CD4-positive, alpha-beta T cell treated with Interleukin-21 for 1 hour (primary cell): Measurements from ENCODE around the gene SRL.
A peak's percentile ranks its signal among the peaks of the same experiment; 100 is the strongest.
"Not testable (repeated sequence)": the region's sequence is repeated elsewhere in the genome, so short reads cannot be mapped to it uniquely, and the experiment has no call there.

ENCODE experiments used
- DNase-seq: peaks from one replicate; pipeline ENCODE4 v3.0.0-alpha.2; 2020

The SRL gene

GRCh38 chr16:4260360-4260759 lies 18.5 kb upstream of the SRL start:
- no peak for DNase-seq

- no peak for DNase-seq
Observed at GRCh38 chr16:4257646-4258556, 16.0 kb upstream of the SRL start.

- peak; percentile 100 for DNase-seq
Observed at GRCh38 chr16:4253394-4254150, 11.7 kb upstream of the SRL start.

- not testable (repeated sequence) for DNase-seq
Observed at GRCh38 chr16:4253012-4253393, 11.1 kb upstream of the SRL start.

GRCh38 chr16:4249530-4250308 lies 7.8 kb upstream of the SRL start:
- no peak for DNase-seq

GRCh38 chr16:4247460-4247784 lies 5.5 kb upstream of the SRL start:
- DNase-seq = no peak

- no peak for DNase-seq
Observed at GRCh38 chr16:4246777-4247459, 5.0 kb upstream of the SRL start.

GRCh38 chr16:4245077-4245791 lies 3.4 kb upstream of the SRL start:
- no peak for DNase-seq

- DNase-seq = no peak
Observed at GRCh38 chr16:4244254-4245076, 2.6 kb upstream of the SRL start.

- DNase-seq = no peak
Observed at GRCh38 chr16:4241258-4241927, 487 bp downstream of the SRL start.

- no peak for DNase-seq
Observed at GRCh38 chr16:4240624-4241023, 1.3 kb downstream of the SRL start.

- DNase-seq = no peak
Observed at GRCh38 chr16:4239682-4240175, 2.2 kb downstream of the SRL start.

GRCh38 chr16:4239020-4239419 lies 2.9 kb downstream of the SRL start:
- DNase-seq = no peak

GRCh38 chr16:4233431-4233830 lies 8.4 kb downstream of the SRL start:
- no peak for DNase-seq

- DNase-seq = no peak
Observed at GRCh38 chr16:4232541-4233386, 9.1 kb downstream of the SRL start.

- DNase-seq = no peak
Observed at GRCh38 chr16:4231886-4232285, 10.0 kb downstream of the SRL start.

- no peak for DNase-seq
Observed at GRCh38 chr16:4231367-4231766, 10.5 kb downstream of the SRL start.

- DNase-seq = no peak
Observed at GRCh38 chr16:4227040-4227332, 14.9 kb downstream of the SRL start.

- no peak for DNase-seq
Observed at GRCh38 chr16:4226251-4227039, 15.4 kb downstream of the SRL start.
